Bronchial epithelial cell (primary cell): ENCODE results near the gene PDZRN3. TPM values are rescaled to one million over a fixed set of nuclear protein-coding genes. Genes with fewer than 3 reads are reported as not detected.

ENCODE experiments used
- DNase-seq: peaks from one replicate; pipeline ENCODE4 v3.0.0-alpha.2; 2010; ENCODE audit warnings: low read depth
- FAIRE-seq: peaks from 2 replicates; lab custom pipeline; 2011; peaks lifted over from hg19 to GRCh38; lab: Jason Lieb, UNC
- H3K27me3 ChIP-seq: 2 replicates; pipeline ENCODE4 v1.5.1; 2011; ENCODE audit warnings: low read length; ENCODE audit not compliant: control insufficient read depth, insufficient read depth
- H3K36me3 ChIP-seq: 2 replicates; pipeline ENCODE4 v1.5.1; 2011; ENCODE audit warnings: low read length; ENCODE audit not compliant: control insufficient read depth, insufficient read depth
- H3K4me3 ChIP-seq: 2 replicates; pipeline ENCODE4 v1.5.1; 2011; ENCODE audit warnings: mild to moderate bottlenecking, low read depth, low read length, control low read depth
- total RNA-seq: library from RNA; depleted of rRNA; stranded (reverse); fragments of >200 nt; gene quantifications from 2 replicates; pipeline ENCODE4 v1.2.1, GENCODE V29; 2014
- TF ChIP-seq, protein P1 (sequence below): IDR thresholded peaks from 2 replicates; pipeline ENCODE4 v1.5.1; 2011; ENCODE audit warnings: mild to moderate bottlenecking, moderate library complexity, low read length, control low read depth, inconsistent platforms; ENCODE audit not compliant: insufficient read depth, severe bottlenecking

Gene PDZRN3
- total RNA-seq, 1 donor from 2014 or later, result 0.79 TPM

DNA sequence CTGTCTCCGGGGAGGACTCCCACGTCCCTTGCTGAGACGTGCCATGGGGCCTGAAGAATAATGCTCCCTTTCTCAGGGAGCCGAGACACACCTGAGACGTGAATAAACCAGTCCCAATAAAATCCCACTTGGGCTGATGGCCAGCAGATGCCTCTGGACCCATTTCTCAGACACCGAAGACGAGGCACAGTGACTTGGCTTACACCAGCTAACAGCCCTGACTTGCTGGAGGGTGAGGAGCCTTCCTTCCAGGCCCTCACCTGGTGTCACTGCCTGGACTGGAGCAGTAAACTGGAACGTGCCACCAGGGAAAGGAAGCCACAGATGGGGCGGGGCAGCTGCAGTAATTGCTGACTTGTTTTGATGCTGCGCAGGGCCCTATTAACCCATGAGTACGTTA is 189.7 kb downstream of the PDZRN3 start:
- H3K4me3 ChIP-seq, result no peak overlapping the region
- no peaks in the 10 kb centered on the region for H3K36me3 ChIP-seq
- H3K27me3 ChIP-seq, result no peaks in the 10 kb centered on the region
- DNase-seq (no peak), FAIRE-seq (no peak)
- TF ChIP-seq, protein P1, sequence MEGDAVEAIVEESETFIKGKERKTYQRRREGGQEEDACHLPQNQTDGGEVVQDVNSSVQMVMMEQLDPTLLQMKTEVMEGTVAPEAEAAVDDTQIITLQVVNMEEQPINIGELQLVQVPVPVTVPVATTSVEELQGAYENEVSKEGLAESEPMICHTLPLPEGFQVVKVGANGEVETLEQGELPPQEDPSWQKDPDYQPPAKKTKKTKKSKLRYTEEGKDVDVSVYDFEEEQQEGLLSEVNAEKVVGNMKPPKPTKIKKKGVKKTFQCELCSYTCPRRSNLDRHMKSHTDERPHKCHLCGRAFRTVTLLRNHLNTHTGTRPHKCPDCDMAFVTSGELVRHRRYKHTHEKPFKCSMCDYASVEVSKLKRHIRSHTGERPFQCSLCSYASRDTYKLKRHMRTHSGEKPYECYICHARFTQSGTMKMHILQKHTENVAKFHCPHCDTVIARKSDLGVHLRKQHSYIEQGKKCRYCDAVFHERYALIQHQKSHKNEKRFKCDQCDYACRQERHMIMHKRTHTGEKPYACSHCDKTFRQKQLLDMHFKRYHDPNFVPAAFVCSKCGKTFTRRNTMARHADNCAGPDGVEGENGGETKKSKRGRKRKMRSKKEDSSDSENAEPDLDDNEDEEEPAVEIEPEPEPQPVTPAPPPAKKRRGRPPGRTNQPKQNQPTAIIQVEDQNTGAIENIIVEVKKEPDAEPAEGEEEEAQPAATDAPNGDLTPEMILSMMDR, result no peak

DNA sequence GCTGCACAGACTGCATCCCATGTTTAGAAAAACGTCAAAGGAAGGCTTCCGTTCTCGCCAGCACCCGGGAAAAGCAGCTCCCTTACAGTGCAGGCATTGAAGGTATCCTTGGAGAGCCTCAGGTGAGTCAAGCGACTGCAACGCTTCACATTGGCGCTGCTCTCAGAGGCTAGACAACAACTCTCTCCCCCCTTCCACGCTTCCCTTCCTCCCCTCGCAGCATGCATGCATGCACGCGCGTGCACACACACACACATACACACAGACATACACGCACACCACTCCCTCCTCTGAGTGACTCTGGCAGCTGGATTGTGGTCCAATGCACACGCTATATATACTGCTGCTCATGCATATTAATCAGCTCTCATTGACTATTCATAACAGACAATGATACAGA is 191.1 kb downstream of the PDZRN3 start:
- Histone ChIP-seq H3K36me3 (no peaks in the 10 kb centered on the region), H3K27me3 (no peaks in the 10 kb centered on the region), H3K4me3 (no peak overlapping the region)
- TF ChIP-seq, protein P1, result no peak
- peak; percentile 4 for DNase-seq
- FAIRE-seq, result no peak

DNA sequence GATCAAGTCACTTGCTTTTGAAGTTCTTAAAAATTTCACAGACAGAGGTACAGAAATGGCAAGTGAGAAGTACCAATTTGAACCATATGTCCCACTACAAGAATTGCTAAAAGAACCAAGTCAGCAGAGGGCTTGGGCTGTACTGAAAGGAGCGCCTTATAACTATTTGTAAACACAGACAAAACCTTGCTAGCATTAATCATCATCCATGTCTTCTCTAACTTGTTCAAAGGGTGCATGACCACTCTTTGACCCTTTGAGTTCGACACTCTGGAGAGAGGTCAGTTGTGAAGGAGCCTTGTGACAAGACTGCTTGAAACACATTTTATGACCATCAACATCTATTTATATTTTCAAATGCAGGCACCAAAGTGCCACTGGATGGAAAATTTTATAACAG is 191.7 kb downstream of the PDZRN3 start:
- TF ChIP-seq, protein P1, result no peak

DNA sequence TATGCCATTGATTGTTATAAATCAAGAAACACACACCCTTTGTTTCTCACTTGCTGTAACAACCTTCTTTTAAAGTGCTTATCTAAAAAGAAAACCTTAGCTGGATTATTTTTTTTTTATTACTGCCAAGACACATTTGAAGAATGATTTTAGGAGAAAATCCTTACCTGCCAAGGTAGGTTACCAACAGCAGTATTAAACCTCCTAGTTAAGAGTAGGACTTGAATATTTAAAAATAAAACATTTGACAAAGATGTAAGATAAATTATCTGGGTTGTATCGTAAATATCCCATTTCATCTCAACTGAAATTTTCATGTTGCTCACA is 192.1 kb downstream of the PDZRN3 start:
- DNase-seq (no peak), FAIRE-seq (no peak)
- Histone ChIP-seq H3K27me3 (no peaks in the 10 kb centered on the region), H3K4me3 (no peak overlapping the region), H3K36me3 (no peaks in the 10 kb centered on the region)
- TF ChIP-seq, protein P1, result no peak

More for the DNA sequence above, 191.7 kb downstream of the PDZRN3 start:
- Histone ChIP-seq H3K4me3 (no peak overlapping the region), H3K27me3 (no peaks in the 10 kb centered on the region), H3K36me3 (no peaks in the 10 kb centered on the region)
- FAIRE-seq (no peak), DNase-seq (no peak)

DNA sequence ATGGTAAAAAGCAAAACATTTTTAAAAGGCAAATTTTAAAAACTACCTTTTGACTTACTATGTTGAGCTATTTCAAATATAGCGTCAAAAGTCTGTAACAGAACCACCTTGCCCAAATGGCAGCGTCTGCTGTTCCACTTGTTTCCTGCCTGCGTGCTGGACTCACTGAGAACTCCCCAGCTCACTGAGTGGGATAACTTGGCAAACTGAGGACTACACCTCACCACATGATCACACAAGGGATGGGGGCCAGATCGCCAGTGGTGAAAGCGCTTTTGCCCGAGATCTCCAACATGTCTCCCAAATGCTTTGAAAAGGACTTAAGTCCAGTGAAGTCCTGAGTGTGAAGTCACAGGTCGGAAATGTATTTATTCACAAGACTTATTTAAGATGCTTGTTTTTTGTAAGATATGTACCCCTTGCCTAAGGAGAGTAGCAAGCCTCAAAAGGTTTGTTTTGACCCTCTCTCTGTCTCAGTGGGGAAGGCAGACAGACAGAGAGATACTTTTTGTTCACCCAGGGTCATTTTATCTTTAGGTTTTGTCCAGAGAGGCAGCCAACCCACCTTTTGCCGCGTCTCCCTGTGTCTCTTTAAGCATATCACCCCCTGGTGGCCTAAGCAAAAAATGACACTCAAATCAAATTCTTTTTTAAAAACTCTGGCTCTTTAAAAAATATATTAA is 192.6 kb downstream of the PDZRN3 start:
- Histone ChIP-seq H3K4me3 (no peak overlapping the region), H3K27me3 (no peaks in the 10 kb centered on the region), H3K36me3 (no peaks in the 10 kb centered on the region)
- DNase-seq, result peak; percentile 34
- FAIRE-seq, result no peak
- TF ChIP-seq, protein P1, result peak; percentile 63
